Nephron (organoid): ENCODE measurements around the gene GNAI3.

Source experiments
- H3K27ac Mint-ChIP-seq, 3 experiments: 2 replicates each; pipeline ENCODE4 v1.8.0; 2020; ENCODE audit warnings: mixed read lengths in 3 of 3, mild to moderate bottlenecking in 2 of 3, moderate library complexity in 1 of 3
- H3K27me3 Mint-ChIP-seq: 2 replicates; pipeline ENCODE4 v1.8.0; 2021; ENCODE audit warnings: low read depth, mild to moderate bottlenecking, moderate library complexity, mixed read lengths
- H3K36me3 Mint-ChIP-seq: 2 replicates; pipeline ENCODE4 v1.8.0; 2020; ENCODE audit warnings: low read depth, mixed read lengths
- H3K4me1 Mint-ChIP-seq: 2 replicates; pipeline ENCODE4 v1.8.0; 2020; ENCODE audit warnings: mixed read lengths
- H3K4me3 Mint-ChIP-seq, 3 experiments: 2 replicates each; pipeline ENCODE4 v1.8.0; 2020; ENCODE audit warnings: mild to moderate bottlenecking in 3 of 3, mixed read lengths in 3 of 3, moderate library complexity in 2 of 3
- H3K9me3 Mint-ChIP-seq: 2 replicates; pipeline ENCODE4 v1.8.0; 2020; ENCODE audit warnings: mixed read lengths
- CTCF ChIP-seq, 3 experiments: fragments of 200-600 bp; sonication (generic); IDR thresholded peaks; one replicate each; pipeline ENCODE4 v1.5.0; 2021; ENCODE audit warnings: antibody characterized with exemption in 3 of 3; ENCODE audit not compliant: unreplicated experiment in 3 of 3

Gene GNAI3

DNA sequence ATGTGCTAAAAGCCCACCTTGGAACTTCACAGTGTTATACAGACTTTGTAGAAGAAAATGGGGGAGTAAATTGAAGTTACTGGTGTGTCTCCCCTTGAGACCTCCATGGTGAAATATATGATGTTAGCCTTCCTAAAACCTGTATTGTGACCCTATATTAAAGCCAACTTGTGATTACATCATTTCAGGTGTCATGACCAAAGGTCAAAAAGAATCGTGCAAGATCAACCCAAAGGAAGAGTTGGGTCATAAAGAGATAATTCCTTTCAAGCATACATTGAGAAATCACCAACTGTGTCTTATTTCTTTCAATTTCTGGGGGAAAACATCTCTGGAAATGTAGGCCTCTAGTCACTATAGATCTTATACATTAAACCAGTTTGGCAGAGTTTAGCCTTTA lies 36.4 kb downstream of the GNAI3 start:
- H3K27ac Mint-ChIP-seq = no peak overlapping the region
- TF ChIP-seq CTCF (IDR thresholded peaks at IDR 0.05; ENCODE audit: unreplicated experiment in 3 of 3) = no peak
- peaks cover 74% of the 10 kb centered on the region for H3K36me3 Mint-ChIP-seq
- no peaks in the 10 kb centered on the region for H3K4me1 Mint-ChIP-seq
- H3K9me3 Mint-ChIP-seq = no peaks in the 10 kb centered on the region
- H3K4me3 Mint-ChIP-seq = no peak overlapping the region
- no peaks in the 10 kb centered on the region for H3K27me3 Mint-ChIP-seq

DNA sequence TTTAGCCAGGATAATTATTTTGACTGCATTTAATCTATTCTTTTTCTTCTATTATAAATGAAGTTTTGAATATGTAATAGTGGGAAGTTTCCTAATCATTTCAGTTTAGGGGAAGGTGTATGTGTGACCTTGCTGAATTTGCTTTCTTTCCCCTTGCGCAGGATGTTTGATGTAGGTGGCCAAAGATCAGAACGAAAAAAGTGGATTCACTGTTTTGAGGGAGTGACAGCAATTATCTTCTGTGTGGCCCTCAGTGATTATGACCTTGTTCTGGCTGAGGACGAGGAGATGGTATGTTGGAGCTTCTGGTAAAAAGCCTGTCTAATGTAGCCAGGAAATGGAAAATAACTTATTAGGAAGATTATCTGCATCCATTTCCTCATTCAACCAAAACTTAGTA lies 37.6 kb downstream of the GNAI3 start:
- Mint-ChIP-seq H3K36me3 (peaks cover 75% of the 10 kb centered on the region), H3K27ac (no peak overlapping the region), H3K9me3 (no peaks in the 10 kb centered on the region), H3K4me3 (no peak overlapping the region), H3K4me1 (no peaks in the 10 kb centered on the region), H3K27me3 (no peaks in the 10 kb centered on the region)
- TF ChIP-seq CTCF (IDR thresholded peaks at IDR 0.05; ENCODE audit: unreplicated experiment in 3 of 3) = no peak

DNA sequence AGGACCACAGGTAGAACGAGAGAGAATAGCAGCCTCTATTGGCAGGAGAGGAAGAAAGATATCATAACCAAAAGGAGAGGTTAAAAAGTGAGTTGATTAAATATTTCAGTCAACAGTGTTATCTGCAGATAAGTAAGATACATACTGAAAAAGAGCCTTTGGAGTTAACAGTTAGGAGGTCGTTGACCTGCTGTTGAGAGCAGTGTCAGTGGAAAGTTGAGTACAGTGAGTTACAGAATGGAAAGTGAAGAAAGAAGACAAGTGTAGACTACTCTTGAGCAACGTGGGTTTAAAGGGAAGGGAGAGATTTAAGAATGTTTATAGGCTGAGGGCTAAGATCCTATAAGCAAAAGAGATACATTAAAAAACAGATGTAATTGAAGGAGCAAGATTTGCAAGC lies 40.8 kb downstream of the GNAI3 start:
- Mint-ChIP-seq H3K4me1 (no peaks in the 10 kb centered on the region), H3K9me3 (no peaks in the 10 kb centered on the region), H3K27ac (no peak overlapping the region), H3K4me3 (no peak overlapping the region), H3K27me3 (no peaks in the 10 kb centered on the region), H3K36me3 (peaks cover 82% of the 10 kb centered on the region)
- TF ChIP-seq CTCF (IDR thresholded peaks at IDR 0.05; ENCODE audit: unreplicated experiment in 3 of 3) = no peak

DNA sequence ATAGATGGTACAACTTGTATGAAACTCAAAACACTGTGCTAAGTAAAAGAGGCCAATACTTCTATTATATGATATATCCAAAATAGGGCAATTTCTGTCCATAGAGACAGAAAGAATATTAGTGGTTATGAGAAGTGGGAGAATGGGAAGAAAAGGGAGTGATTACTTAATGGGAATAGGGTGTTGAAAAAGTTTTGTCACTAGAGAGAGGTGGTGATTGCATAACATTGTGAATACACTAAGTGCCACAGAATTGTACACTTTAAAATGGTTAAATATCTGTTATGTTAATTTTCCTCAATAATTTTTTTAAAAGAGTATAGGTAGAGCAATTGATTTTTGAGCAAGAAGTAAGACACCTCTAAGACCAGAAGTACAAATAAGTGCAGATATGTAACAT lies 41.3 kb downstream of the GNAI3 start:
- Mint-ChIP-seq H3K4me3 (no peak overlapping the region), H3K27me3 (no peaks in the 10 kb centered on the region), H3K4me1 (no peaks in the 10 kb centered on the region), H3K27ac (no peak overlapping the region), H3K9me3 (no peaks in the 10 kb centered on the region), H3K36me3 (peaks cover 78% of the 10 kb centered on the region)
- no peak for TF ChIP-seq CTCF (IDR thresholded peaks at IDR 0.05; ENCODE audit: unreplicated experiment in 3 of 3)

DNA sequence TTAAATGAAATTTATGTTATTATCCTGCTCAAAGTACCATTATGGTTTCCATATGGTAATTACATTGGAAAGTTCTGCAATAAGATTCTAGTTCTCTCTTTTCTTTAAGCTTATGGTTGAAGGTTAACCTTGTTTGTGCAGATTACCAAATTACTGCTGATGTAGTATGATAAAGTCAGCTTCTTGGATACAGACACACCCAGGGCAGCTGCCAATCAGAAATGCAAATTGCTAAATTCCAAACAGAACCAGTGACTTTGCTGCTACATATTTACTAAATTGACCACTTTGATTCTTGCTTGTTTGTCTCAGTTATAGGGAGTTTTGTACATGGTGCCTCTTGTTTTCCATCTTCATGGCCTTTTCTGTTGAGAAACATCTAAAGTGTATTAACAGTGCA lies 44.5 kb downstream of the GNAI3 start:
- Mint-ChIP-seq H3K27ac (peak overlapping the region in 1 of 3 experiments; percentile 40), H3K4me3 (no peak overlapping the region), H3K4me1 (peaks cover 3% of the 10 kb centered on the region), H3K9me3 (no peaks in the 10 kb centered on the region), H3K27me3 (no peaks in the 10 kb centered on the region), H3K36me3 (peaks cover 66% of the 10 kb centered on the region)
- TF ChIP-seq CTCF (IDR thresholded peaks at IDR 0.05; ENCODE audit: unreplicated experiment in 3 of 3) = no peak

DNA sequence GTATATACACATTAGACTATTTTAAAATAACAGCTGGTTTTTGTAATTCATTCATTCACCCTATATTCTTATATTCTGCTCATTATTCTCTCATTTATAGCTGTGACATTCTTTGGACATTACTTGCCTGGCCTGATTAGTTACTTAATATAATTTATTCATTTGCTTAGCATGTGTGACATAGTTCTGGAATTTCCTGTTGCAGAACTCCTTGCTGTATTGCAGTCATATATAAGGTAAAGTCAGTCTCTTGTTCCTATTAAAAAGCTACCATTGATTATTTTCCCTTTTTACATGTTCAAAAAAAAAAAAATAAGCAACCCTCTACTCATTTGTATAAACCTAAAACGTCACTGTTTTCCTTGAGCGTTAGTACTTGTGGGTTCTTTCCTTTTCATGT lies 47.1 kb downstream of the GNAI3 start:
- TF ChIP-seq CTCF (IDR thresholded peaks at IDR 0.05; ENCODE audit: unreplicated experiment in 3 of 3) = no peak
- Mint-ChIP-seq H3K36me3 (peaks cover 60% of the 10 kb centered on the region), H3K9me3 (no peaks in the 10 kb centered on the region), H3K4me3 (no peak overlapping the region), H3K27ac (peak overlapping the region; percentile 79 to 95 (median 89)), H3K4me1 (peaks cover 14% of the 10 kb centered on the region), H3K27me3 (no peaks in the 10 kb centered on the region)
